Coronary artery (tissue), 2 donors: ENCODE results near the gene CPT1C.
A peak's percentile ranks its signal among the peaks of the same experiment; 100 is the strongest.

Experiments used
- DNase-seq: peaks from one replicate; pipeline ENCODE4 v3.0.0-alpha.2; 2017; ENCODE audit warnings: low spot score
- H3K27ac ChIP-seq, 2 donors: fragments of 200-600 bp; sonication (generic); one replicate each; pipeline ENCODE4 v1.5.1; 2016 to 2019
- H3K4me3 ChIP-seq: fragments of 200-600 bp; sonication (generic); 2 replicates; pipeline ENCODE4 v1.5.1; 2016; ENCODE audit warnings: mild to moderate bottlenecking, moderate library complexity
- CTCF ChIP-seq: fragments of 200-600 bp; sonication (generic); IDR thresholded peaks from one replicate; pipeline ENCODE4 v1.5.1; 2019; ENCODE audit warnings: antibody characterized with exemption

CPT1C gene

GRCh38 chr19:49746206-49746958 is 55.5 kb downstream of the CPT1C start:
- Histone ChIP-seq H3K4me3 (no peak overlapping the region), H3K27ac (no peak overlapping the region)
- DNase-seq = no peak
- no peak for TF ChIP-seq CTCF

- DNase-seq = no peak
- TF ChIP-seq CTCF = no peak
- H3K27ac ChIP-seq = no peak overlapping the region
- no peak overlapping the region for H3K4me3 ChIP-seq
These were observed 58.3 kb downstream of the CPT1C start for GRCh38 chr19:49749055-49749716.

- no peak overlapping the region for H3K4me3 ChIP-seq
- DNase-seq = no peak
- H3K27ac ChIP-seq = no peak overlapping the region
- TF ChIP-seq CTCF = no peak
These were observed 58.9 kb downstream of the CPT1C start for GRCh38 chr19:49749771-49750170.

- Histone ChIP-seq H3K27ac (no peak overlapping the region), H3K4me3 (no peak overlapping the region)
- no peak for DNase-seq
- TF ChIP-seq CTCF = no peak
These were observed 61.8 kb downstream of the CPT1C start for GRCh38 chr19:49752701-49753100.

GRCh38 chr19:49755956-49756355 is 65.0 kb downstream of the CPT1C start:
- no peak for TF ChIP-seq CTCF
- DNase-seq = no peak
- Histone ChIP-seq H3K4me3 (no peak overlapping the region), H3K27ac (no peak overlapping the region)

- Histone ChIP-seq H3K4me3 (no peak overlapping the region), H3K27ac (no peak overlapping the region)
- TF ChIP-seq CTCF = no peak
- no peak for DNase-seq
These were observed 67.4 kb downstream of the CPT1C start for GRCh38 chr19:49758292-49758691.

GRCh38 chr19:49761249-49761624 is 70.3 kb downstream of the CPT1C start:
- Histone ChIP-seq H3K4me3 (no peak overlapping the region), H3K27ac (peak overlapping the region in 1 of 2 donors; percentile 81)
- DNase-seq = no peak
- TF ChIP-seq CTCF = no peak
